SH-SY5Y (cell line): ENCODE results near the gene WFDC5.

Experiments used
- GATA2 ChIP-seq: IDR thresholded peaks from 2 replicates; pipeline ENCODE4 v1.6.1; 2011; ENCODE audit warnings: mild to moderate bottlenecking, low read depth, low read length
- GATA3 ChIP-seq: IDR thresholded peaks from 2 replicates; pipeline ENCODE4 v1.6.1; 2011; ENCODE audit warnings: low read depth, mild to moderate bottlenecking, low read length, moderate library complexity

The WFDC5 gene

GRCh38 chr20:45121388-45121787 lies 6.4 kb upstream of the WFDC5 start:
- TF ChIP-seq GATA2 (no peak), GATA3 (no peak)

- TF ChIP-seq GATA2 (no peak), GATA3 (no peak)
These were observed 4.7 kb upstream of the WFDC5 start for GRCh38 chr20:45119556-45120266.

- no peak for TF ChIP-seq GATA3
- no peak for TF ChIP-seq GATA2
These were observed 3.1 kb upstream of the WFDC5 start for GRCh38 chr20:45118028-45118427.

GRCh38 chr20:45117581-45117980 lies 2.6 kb upstream of the WFDC5 start:
- TF ChIP-seq GATA3 (no peak), GATA2 (no peak)

GRCh38 chr20:45115829-45116228 lies 855 bp upstream of the WFDC5 start:
- no peak for TF ChIP-seq GATA3
- TF ChIP-seq GATA2 = no peak

GRCh38 chr20:45115386-45115774 lies 406 bp upstream of the WFDC5 start:
- no peak for TF ChIP-seq GATA3
- no peak for TF ChIP-seq GATA2

- TF ChIP-seq GATA3 (no peak), GATA2 (no peak)
These were observed 1.1 kb downstream of the WFDC5 start for GRCh38 chr20:45113865-45114264.

GRCh38 chr20:45112754-45113153 lies 2.2 kb downstream of the WFDC5 start:
- TF ChIP-seq GATA2 = no peak
- no peak for TF ChIP-seq GATA3

- TF ChIP-seq GATA3 = no peak
- TF ChIP-seq GATA2 = no peak
These were observed 3.0 kb downstream of the WFDC5 start for GRCh38 chr20:45111799-45112471.

GRCh38 chr20:45111285-45111684 lies 3.7 kb downstream of the WFDC5 start:
- TF ChIP-seq GATA3 = no peak
- no peak for TF ChIP-seq GATA2

GRCh38 chr20:45110301-45110700 lies 4.7 kb downstream of the WFDC5 start:
- no peak for TF ChIP-seq GATA2
- TF ChIP-seq GATA3 = no peak

GRCh38 chr20:45109634-45110033 lies 5.3 kb downstream of the WFDC5 start:
- TF ChIP-seq GATA2 (no peak), GATA3 (no peak)

- no peak for TF ChIP-seq GATA3
- no peak for TF ChIP-seq GATA2
These were observed 9.7 kb downstream of the WFDC5 start for GRCh38 chr20:45105317-45105716.

- no peak for TF ChIP-seq GATA3
- TF ChIP-seq GATA2 = no peak
These were observed 10.2 kb downstream of the WFDC5 start for GRCh38 chr20:45104786-45105185.

- no peak for TF ChIP-seq GATA2
- no peak for TF ChIP-seq GATA3
These were observed 11.9 kb downstream of the WFDC5 start for GRCh38 chr20:45103072-45103471.
